GM12891 (cell line): ENCODE measurements around the gene SMTNL2.

Source experiments
- POLR2A ChIP-seq: IDR thresholded peaks from 2 replicates; pipeline ENCODE4 v1.6.1; 2011; ENCODE audit warnings: low read depth, low read length, control low read depth
- POLR2AphosphoS5 ChIP-seq: IDR thresholded peaks from 2 replicates; pipeline ENCODE4 v1.6.1; 2011; ENCODE audit warnings: low read depth, low read length, control low read depth
- POU2F2 ChIP-seq: IDR thresholded peaks from 2 replicates; pipeline ENCODE4 v1.6.1; 2011; ENCODE audit warnings: low read depth, mild to moderate bottlenecking, control low read depth, low read length, moderate library complexity
- TAF1 ChIP-seq: IDR thresholded peaks from 2 replicates; pipeline ENCODE4 v1.6.1; 2011; ENCODE audit warnings: low read depth, low read length, control low read depth

GRCh38 chr17:4560837-4561256 lies 23.5 kb upstream of the SMTNL2 start:
- TF ChIP-seq POLR2AphosphoS5 = no peak
- no peak for TF ChIP-seq POLR2A
- TF ChIP-seq TAF1 = no peak
- no peak for TF ChIP-seq POU2F2
